Inflammatory macrophage (primary cell): ENCODE results near the gene RBFOX1.

Experiments used
- DNase-seq, 2 donors: peaks; one replicate each; pipeline ENCODE4 v3.0.0-alpha.2; 2020 to 2022

RBFOX1 gene

GRCh38 chr16:7373776-7374175 lies 41.1 kb downstream of the RBFOX1 start:
- no peak for DNase-seq

- no peak for DNase-seq
Observed at GRCh38 chr16:7374614-7375174, 42.0 kb downstream of the RBFOX1 start.

- no peak for DNase-seq
Observed at GRCh38 chr16:7376227-7376626, 43.6 kb downstream of the RBFOX1 start.

- DNase-seq, result no peak
Observed at GRCh38 chr16:7377231-7377630, 44.6 kb downstream of the RBFOX1 start.

GRCh38 chr16:7378024-7378695 lies 45.5 kb downstream of the RBFOX1 start:
- no peak for DNase-seq

- DNase-seq, result no peak
Observed at GRCh38 chr16:7380441-7380840, 47.8 kb downstream of the RBFOX1 start.

GRCh38 chr16:7380911-7381310 lies 48.3 kb downstream of the RBFOX1 start:
- no peak for DNase-seq

- DNase-seq, result no peak
Observed at GRCh38 chr16:7381671-7382070, 49.0 kb downstream of the RBFOX1 start.

GRCh38 chr16:7382521-7382920 lies 49.9 kb downstream of the RBFOX1 start:
- no peak for DNase-seq

GRCh38 chr16:7390974-7391373 lies 58.3 kb downstream of the RBFOX1 start:
- DNase-seq, result no peak

- DNase-seq, result no peak
Observed at GRCh38 chr16:7391694-7392093, 59.0 kb downstream of the RBFOX1 start.

- DNase-seq, result no peak
Observed at GRCh38 chr16:7392206-7392605, 59.6 kb downstream of the RBFOX1 start.

GRCh38 chr16:7393680-7394079 lies 61.0 kb downstream of the RBFOX1 start:
- no peak for DNase-seq

GRCh38 chr16:7394720-7395336 lies 62.2 kb downstream of the RBFOX1 start:
- DNase-seq, result no peak

- DNase-seq, result no peak
Observed at GRCh38 chr16:7397901-7398300, 65.3 kb downstream of the RBFOX1 start.

GRCh38 chr16:7398536-7398935 lies 65.9 kb downstream of the RBFOX1 start:
- DNase-seq, result no peak

- DNase-seq, result no peak
Observed at GRCh38 chr16:7399296-7399695, 66.7 kb downstream of the RBFOX1 start.

GRCh38 chr16:7400117-7400890 lies 67.7 kb downstream of the RBFOX1 start:
- DNase-seq, result no peak

- DNase-seq, result no peak
Observed at GRCh38 chr16:7404217-7404616, 71.6 kb downstream of the RBFOX1 start.

GRCh38 chr16:7405166-7405565 lies 72.5 kb downstream of the RBFOX1 start:
- no peak for DNase-seq

- DNase-seq, result no peak
Observed at GRCh38 chr16:7408700-7409365, 76.2 kb downstream of the RBFOX1 start.

GRCh38 chr16:7419441-7419840 lies 86.8 kb downstream of the RBFOX1 start:
- no peak for DNase-seq

GRCh38 chr16:7420079-7420478 lies 87.4 kb downstream of the RBFOX1 start:
- DNase-seq, result no peak
